K562 (cell line): ENCODE results near the gene PRPF6. TPM values are rescaled to one million over a fixed set of nuclear protein-coding genes. Genes with fewer than 3 reads are reported as not detected.

Experiments
- CGGBP1 ChIP-seq: fragments of 250-450 bp; sonication (Bioruptor Pico); IDR thresholded peaks from 2 replicates; pipeline ENCODE4 v1.9.0; 2021; ENCODE audit warnings: mild to moderate bottlenecking
- CHD1 ChIP-seq: fragments of 200-600 bp; sonication (generic); IDR thresholded peaks from one replicate; pipeline ENCODE4 v1.6.1; 2012; ENCODE audit warnings: mild to moderate bottlenecking, moderate library complexity, low read length, inconsistent platforms
- ELK1 ChIP-seq: sonication (generic); formaldehyde crosslinking; IDR thresholded peaks from 2 replicates; pipeline ENCODE4 v1.8.1; 2022; ENCODE audit warnings: missing genetic modification reagents
- ETS2 ChIP-seq: IDR thresholded peaks from 2 replicates; pipeline ENCODE4 v1.6.1; 2016; ENCODE audit warnings: borderline replicate concordance, missing genetic modification characterization, mild to moderate bottlenecking, moderate library complexity, missing compliant biosample characterization; ENCODE audit not compliant: poor library complexity, severe bottlenecking
- GATAD2A ChIP-seq: fragments of 450-650 bp; IDR thresholded peaks from 2 replicates; pipeline ENCODE4 v1.6.1; 2017
- GTF2E2 ChIP-seq: fragments of 200-800 bp; sonication (Bioruptor generic); IDR thresholded peaks from 2 replicates; pipeline ENCODE4 v1.6.1; 2016; ENCODE audit warnings: missing genetic modification characterization, missing compliant biosample characterization
- KLF16 ChIP-seq: IDR thresholded peaks from 2 replicates; pipeline ENCODE4 v1.6.1; 2016; ENCODE audit warnings: antibody characterized with exemption
- NBN ChIP-seq: fragments of 450-650 bp; IDR thresholded peaks from 2 replicates; pipeline ENCODE4 v1.6.1; 2016; ENCODE audit warnings: low read depth, mild to moderate bottlenecking
- PATZ1 ChIP-seq: fragments of 250-450 bp; sonication (Bioruptor Pico); IDR thresholded peaks from 2 replicates; pipeline ENCODE4 v1.5.0; 2020; ENCODE audit warnings: mild to moderate bottlenecking, borderline replicate concordance
- RBFOX2 ChIP-seq: fragments of 200-400 bp; formaldehyde crosslinking; IDR thresholded peaks from 2 replicates; pipeline ENCODE4 v1.6.1; 2017; ENCODE audit warnings: low read depth, mild to moderate bottlenecking, low read length, moderate library complexity
- SIN3B ChIP-seq: fragments of 450-650 bp; IDR thresholded peaks from 2 replicates; pipeline ENCODE4 v1.6.1; 2017; ENCODE audit warnings: low read depth, mild to moderate bottlenecking, moderate library complexity
- SMARCA4 ChIP-seq: fragments of 450-650 bp; IDR thresholded peaks from 2 replicates; pipeline ENCODE4 v1.6.1; 2016
- SP2 ChIP-seq: IDR thresholded peaks from 2 replicates; pipeline ENCODE4 v1.6.1; 2011; ENCODE audit warnings: mild to moderate bottlenecking, low read depth, low read length, moderate library complexity; ENCODE audit not compliant: poor library complexity, severe bottlenecking; ENCODE audit errors: extremely low read depth
- SRSF9 ChIP-seq: fragments of 200-400 bp; formaldehyde crosslinking; IDR thresholded peaks from 2 replicates; pipeline ENCODE4 v1.6.1; 2017; ENCODE audit warnings: low read depth, low read length, borderline replicate concordance
- TAF15 ChIP-seq: fragments of 200-400 bp; formaldehyde crosslinking; IDR thresholded peaks from 2 replicates; pipeline ENCODE4 v1.6.1; 2017; ENCODE audit warnings: mild to moderate bottlenecking, low read depth, low read length, moderate library complexity
- TCF3 ChIP-seq: sonication (generic); formaldehyde crosslinking; IDR thresholded peaks from 2 replicates; pipeline ENCODE4 v1.4.0; 2020; ENCODE audit warnings: mild to moderate bottlenecking, missing genetic modification reagents
- TEAD1 ChIP-seq, 2 experiments: fragments of 450-650 bp in 1 of 2; sonication (generic) in 1 of 2; formaldehyde crosslinking; IDR thresholded peaks; 2 replicates each; pipeline versions ENCODE4 v1.4.0 to v1.8.0; 2020 to 2022; ENCODE audit warnings: mild to moderate bottlenecking in 2 of 2, missing genetic modification reagents in 1 of 2
- THAP12 ChIP-seq: fragments of 250-450 bp; sonication (Bioruptor Pico); IDR thresholded peaks from 2 replicates; pipeline ENCODE4 v1.9.0; 2021; ENCODE audit warnings: mild to moderate bottlenecking, inconsistent platforms
- ZC3H4 ChIP-seq: sonication (generic); formaldehyde crosslinking; IDR thresholded peaks from 2 replicates; pipeline ENCODE4 v1.9.0; 2021; ENCODE audit warnings: missing genetic modification reagents, borderline replicate concordance
- ZNF347 ChIP-seq: fragments of 450-650 bp; formaldehyde crosslinking; IDR thresholded peaks from 2 replicates; pipeline ENCODE4 v1.4.0; 2020; ENCODE audit warnings: low read depth, mild to moderate bottlenecking, moderate library complexity
- ZNF41 ChIP-seq: fragments of 250-450 bp; sonication (Bioruptor Pico); conservative IDR thresholded peaks from 2 replicates; pipeline ENCODE4 v1.4.0; 2020; ENCODE audit warnings: mild to moderate bottlenecking
- ZNF444 ChIP-seq: fragments of 250-450 bp; sonication (Bioruptor Pico); IDR thresholded peaks from 2 replicates; pipeline ENCODE4 v1.4.0; 2020; ENCODE audit warnings: mild to moderate bottlenecking, moderate library complexity
- ZNF75A ChIP-seq: fragments of 450-650 bp; formaldehyde crosslinking; IDR thresholded peaks from 2 replicates; pipeline ENCODE4 v1.4.0; 2020; ENCODE audit warnings: mild to moderate bottlenecking
- ZSCAN29 ChIP-seq: fragments of 450-650 bp; IDR thresholded peaks from 2 replicates; pipeline ENCODE4 v1.6.1; 2017
- ZZZ3 ChIP-seq: fragments of 450-650 bp; IDR thresholded peaks from 2 replicates; pipeline ENCODE4 v1.6.1; 2016; ENCODE audit warnings: antibody characterized with exemption, mild to moderate bottlenecking, moderate library complexity
- polyA plus RNA-seq, 8 experiments: library from polyadenylated mRNA; depleted of rRNA in 4 of 8; stranded (reverse) in 5 of 8; unstranded in 3 of 8; fragments of >200 nt; fragmentation: Nextera tagmentation in 2 of 8; fragmentation: Illumina TruSeq in 1 of 8; extraction: Ambion mirVana in 2 of 8; extraction: Trizol in 1 of 8; gene quantifications; 2 replicates each; pipeline versions ENCODE4 v1.2.1 to v1.2.3, GENCODE V29; 2011 to 2014; ENCODE audit warnings: inconsistent platforms in 1 of 8, missing spikeins in 1 of 8
- total RNA-seq, 7 experiments: library from RNA; depleted of rRNA in 6 of 7; stranded (reverse); fragments of >200 nt in 6 of 7; fragmentation: Illumina TruSeq in 2 of 7; extraction: Trizol in 2 of 7; gene quantifications; 2 replicates each; pipeline versions ENCODE4 v1.2.1 to v1.2.3, GENCODE V29; 2011 to 2021; ENCODE audit warnings: low replicate concordance in 1 of 7

PRPF6 gene
- total and polyA plus RNA-seq, 9 of the 15 experiments (the other 6 are each of a cell fraction or from before 2014, with no cell fraction given), result 4.2 to 83.2 (median 59.9) TPM

GRCh38 chr20:63978319-63979228 lies 2.4 kb upstream of the PRPF6 start (continued):
- no peak for TF ChIP-seq TAF15
- TF ChIP-seq SP2, result no peak
- TF ChIP-seq ZNF347 (CRISPR knock-in tag), result no peak
- TF ChIP-seq SIN3B, result no peak
- no peak for TF ChIP-seq CGGBP1
- no peak for TF ChIP-seq ZNF41 (CRISPR knock-in tag)
- no peak for TF ChIP-seq NBN
- TF ChIP-seq ZZZ3, result no peak
- TF ChIP-seq ETS2, result no peak
- TF ChIP-seq TCF3 (CRISPR knock-in tag), result no peak
- no peak for TF ChIP-seq ELK1
- no peak for TF ChIP-seq PATZ1 (CRISPR knock-in tag)
- no peak for TF ChIP-seq GTF2E2
- no peak for TF ChIP-seq SMARCA4
- no peak for TF ChIP-seq TEAD1 (CRISPR knock-in tag; IDR thresholded peaks at IDR 0.05)
- no peak for TF ChIP-seq SRSF9
- no peak for TF ChIP-seq ZNF75A (CRISPR knock-in tag)
- TF ChIP-seq ZSCAN29, result no peak
- TF ChIP-seq THAP12 (CRISPR knock-in tag), result no peak
- no peak for TF ChIP-seq ZC3H4 (CRISPR knock-in tag)
- TF ChIP-seq GATAD2A, result no peak
- TF ChIP-seq RBFOX2, result peak; percentile 79
- TF ChIP-seq ZNF444 (CRISPR knock-in tag), result no peak
- no peak for TF ChIP-seq KLF16
- TF ChIP-seq CHD1, result peak; percentile 6
